Measurements from ENCODE around the gene ZBTB20.

- TF ChIP-seq CTCF (IDR thresholded peaks at IDR 0.05; ENCODE audit: low read depth, low read length, poor library complexity, severe bottlenecking) (no peak), EZH2phosphoT487 (IDR thresholded peaks at IDR 0.05; ENCODE audit: borderline replicate concordance, low read length) (no peak)
Measured at GRCh38 chr3:114510201-114510600, 636.9 kb downstream of the ZBTB20 start.
